Measurements from ENCODE around the gene GMNN.
"Not testable (repeated sequence)": the region's sequence is repeated elsewhere in the genome, so short reads cannot be mapped to it uniquely, and the experiment has no call there.

Gene GMNN

DNA sequence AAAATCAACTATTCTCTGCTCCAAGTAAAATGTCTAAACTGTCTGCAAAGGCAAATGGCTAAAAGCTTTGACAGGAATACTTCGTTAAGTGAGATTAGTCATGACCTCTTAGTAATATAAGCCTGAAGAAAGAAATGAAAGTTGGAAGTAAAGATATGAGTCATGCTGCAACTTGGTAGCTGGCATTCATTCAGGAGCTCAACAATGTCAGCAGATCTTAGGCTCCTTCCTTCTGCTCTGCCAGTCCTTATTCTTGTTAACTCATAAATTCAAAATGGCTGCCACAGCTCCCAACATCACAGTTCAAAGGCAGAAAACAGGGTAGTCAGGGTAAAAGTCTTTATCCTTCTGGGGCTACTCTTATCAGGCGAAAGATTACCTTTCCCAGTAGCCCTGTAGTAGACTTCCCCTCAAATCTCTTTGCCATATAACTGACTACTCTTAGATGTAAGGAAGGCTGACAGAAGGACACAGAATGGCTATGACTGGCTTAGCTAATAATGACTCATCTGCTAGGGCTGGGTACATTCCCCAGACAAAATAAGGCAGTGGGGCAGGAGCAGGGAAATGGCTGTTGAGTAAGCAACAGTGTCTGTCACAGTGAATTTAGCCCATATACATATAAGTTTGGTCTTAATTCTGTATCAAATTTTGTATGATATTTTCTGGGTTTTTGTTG is 31.3 kb upstream of the GMNN start:
- H3K27ac ChIP-seq = no peak overlapping the region
- H3K36me3 ChIP-seq (ENCODE audit: insufficient read depth, low read length) = no peaks in the 10 kb centered on the region
- no peak for TF ChIP-seq POLR2AphosphoS5 (IDR thresholded peaks at IDR 0.05; ENCODE audit: borderline replicate concordance, low read depth, low read length)
- DNase-seq (ENCODE audit: low read depth, low spot score) = no peak
- no peak overlapping the region for H3K9ac ChIP-seq (ENCODE audit: insufficient read length)
- H3K4me3 ChIP-seq = no peak overlapping the region
- no peaks in the 10 kb centered on the region for H3K9me3 ChIP-seq (ENCODE audit: low read depth, low read length)

DNA sequence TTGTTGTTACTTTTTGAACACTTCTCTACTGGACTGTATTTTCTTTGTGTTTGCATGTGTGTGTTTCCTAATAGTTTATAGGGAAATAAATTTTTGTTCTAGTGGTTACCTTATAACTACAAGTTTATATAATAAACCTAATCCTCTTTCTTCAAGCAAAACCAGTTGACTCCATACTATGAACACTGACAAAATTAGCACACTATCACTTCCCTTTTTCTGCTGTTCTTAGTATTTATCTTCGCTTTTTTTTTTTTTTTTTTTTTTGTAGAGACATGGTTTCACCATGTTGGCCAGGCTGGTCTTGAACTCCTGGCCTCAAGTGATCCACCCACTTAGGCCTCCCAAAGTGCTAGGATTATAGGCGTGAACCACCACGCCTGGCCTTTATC is 30.8 kb upstream of the GMNN start:
- Histone ChIP-seq H3K27ac (no peak overlapping the region), H3K9me3 (ENCODE audit: low read depth, low read length) (no peaks in the 10 kb centered on the region), H3K9ac (ENCODE audit: insufficient read length) (no peak overlapping the region), H3K36me3 (ENCODE audit: insufficient read depth, low read length) (no peaks in the 10 kb centered on the region), H3K4me3 (no peak overlapping the region)
- no peak for TF ChIP-seq POLR2AphosphoS5 (IDR thresholded peaks at IDR 0.05; ENCODE audit: borderline replicate concordance, low read depth, low read length)
- no peak for TF ChIP-seq EZH2 (IDR thresholded peaks at IDR 0.05)
- no peak for TF ChIP-seq FOXP2 (optimal IDR thresholded peaks at IDR 0.05; ENCODE audit: control extremely low read depth, extremely low read length, insufficient read depth)
- no peak for DNase-seq (ENCODE audit: low read depth, low spot score)

DNA sequence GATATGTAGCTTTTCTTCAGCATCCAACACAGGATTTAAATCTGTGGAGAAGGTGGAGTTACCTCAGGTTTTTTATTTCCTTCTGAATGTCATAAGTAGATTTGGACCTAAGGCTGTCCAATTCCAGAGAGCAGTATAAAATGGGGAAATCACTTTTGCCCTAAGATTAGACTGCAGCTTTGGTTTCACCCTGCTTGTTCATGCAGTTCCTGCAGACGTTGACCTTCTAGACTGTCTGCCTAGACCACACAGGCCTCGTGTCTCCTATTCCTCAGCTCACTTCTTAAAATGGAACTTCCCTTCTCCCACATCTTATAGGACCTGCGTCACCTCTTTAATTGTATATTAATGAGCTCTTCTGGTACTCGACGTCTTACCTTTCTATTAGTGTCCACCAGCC is 29.8 kb upstream of the GMNN start:
- Histone ChIP-seq H3K36me3 (ENCODE audit: insufficient read depth, low read length) (no peaks in the 10 kb centered on the region), H3K4me3 (no peak overlapping the region), H3K9ac (ENCODE audit: insufficient read length) (no peak overlapping the region), H3K9me3 (ENCODE audit: low read depth, low read length) (no peaks in the 10 kb centered on the region), H3K27ac (no peak overlapping the region)
- no peak for DNase-seq (ENCODE audit: low read depth, low spot score)
- TF ChIP-seq EZH2 (IDR thresholded peaks at IDR 0.05) = no peak
- no peak for TF ChIP-seq FOXP2 (optimal IDR thresholded peaks at IDR 0.05; ENCODE audit: control extremely low read depth, extremely low read length, insufficient read depth)

DNA sequence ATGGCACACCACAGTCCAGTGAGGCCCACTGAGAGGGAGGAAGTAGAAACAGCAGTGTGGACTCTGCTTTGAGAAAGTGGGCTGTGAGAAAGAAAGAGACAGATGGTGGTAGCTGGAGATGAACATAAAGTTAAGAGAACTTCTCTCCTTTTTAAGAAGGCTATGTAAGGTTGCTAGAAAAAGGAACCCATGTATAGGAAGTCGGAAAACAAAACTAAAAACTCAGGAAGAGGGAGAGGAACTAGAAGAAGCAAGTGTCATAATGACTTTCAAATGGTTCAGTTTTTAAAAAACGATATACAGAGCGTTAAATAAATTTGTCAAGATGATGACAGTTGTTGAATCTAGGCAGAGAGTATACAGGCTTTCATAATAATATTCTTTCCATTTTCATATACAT is 25.4 kb upstream of the GMNN start:
- no peak overlapping the region for H3K4me3 ChIP-seq
- H3K27ac ChIP-seq = no peak overlapping the region
- no peak overlapping the region for H3K9ac ChIP-seq (ENCODE audit: insufficient read length)
- no peaks in the 10 kb centered on the region for H3K36me3 ChIP-seq (ENCODE audit: insufficient read depth, low read length)
- H3K9me3 ChIP-seq (ENCODE audit: low read depth, low read length) = no peaks in the 10 kb centered on the region
- no peak for DNase-seq (ENCODE audit: low read depth, low spot score)
- no peak for TF ChIP-seq FOXP2 (optimal IDR thresholded peaks at IDR 0.05; ENCODE audit: control extremely low read depth, extremely low read length, insufficient read depth)
- TF ChIP-seq EZH2 (IDR thresholded peaks at IDR 0.05) = no peak
- TF ChIP-seq POLR2AphosphoS5 (IDR thresholded peaks at IDR 0.05; ENCODE audit: borderline replicate concordance, low read depth, low read length) = no peak

DNA sequence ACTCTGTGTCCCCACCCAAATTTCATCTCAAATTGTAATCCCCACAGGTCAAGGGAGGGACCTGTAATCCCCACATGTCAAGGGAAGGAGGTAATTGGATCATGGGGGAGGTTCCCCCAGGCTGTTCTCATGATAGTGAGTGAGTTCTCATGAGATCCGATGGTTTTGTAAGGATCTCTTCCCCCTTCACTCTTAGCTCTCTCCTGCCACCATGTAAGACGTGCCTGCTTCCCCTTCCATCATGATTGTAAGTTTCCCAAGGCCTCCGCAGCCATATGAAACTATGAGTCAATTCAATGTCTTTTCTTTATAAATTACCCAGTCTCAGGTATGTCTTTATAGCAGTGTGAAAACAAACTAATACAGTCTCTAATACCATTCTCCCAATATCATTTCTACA is 23.9 kb upstream of the GMNN start:
- not testable (repeated sequence) for H3K9me3 ChIP-seq (ENCODE audit: low read depth, low read length); H3K36me3 ChIP-seq (ENCODE audit: insufficient read depth, low read length); H3K4me3 ChIP-seq; DNase-seq (ENCODE audit: low read depth, low spot score); H3K9ac ChIP-seq (ENCODE audit: insufficient read length); H3K27ac ChIP-seq

DNA sequence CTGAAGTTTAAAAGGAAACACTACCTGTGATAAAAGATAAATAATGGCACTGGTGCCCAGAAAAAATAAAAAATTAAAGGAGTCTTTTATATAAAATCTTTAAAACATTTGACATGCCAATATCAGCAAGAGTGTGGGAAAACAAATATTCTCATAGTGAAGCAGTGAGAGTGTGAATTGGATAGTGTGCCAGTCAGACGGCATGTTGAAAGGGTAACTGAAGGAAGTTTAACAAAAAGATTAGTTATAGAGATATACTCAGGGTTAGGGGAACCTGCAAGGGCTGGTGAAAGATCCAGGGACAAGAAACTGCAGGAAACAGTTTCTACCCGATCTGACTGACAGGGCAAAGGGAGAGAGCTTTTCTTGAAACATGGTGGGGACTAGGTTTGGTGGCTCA is 22.2 kb upstream of the GMNN start:
- H3K9me3 ChIP-seq (ENCODE audit: low read depth, low read length) = no peaks in the 10 kb centered on the region
- TF ChIP-seq POLR2AphosphoS5 (IDR thresholded peaks at IDR 0.05; ENCODE audit: borderline replicate concordance, low read depth, low read length) (no peak), FOXP2 (optimal IDR thresholded peaks at IDR 0.05; ENCODE audit: control extremely low read depth, extremely low read length, insufficient read depth) (no peak), EZH2 (IDR thresholded peaks at IDR 0.05) (no peak)
- DNase-seq (ENCODE audit: low read depth, low spot score) = no peak
- H3K4me3 ChIP-seq = no peak overlapping the region
- H3K9ac ChIP-seq (ENCODE audit: insufficient read length) = no peak overlapping the region
- H3K36me3 ChIP-seq (ENCODE audit: insufficient read depth, low read length) = no peaks in the 10 kb centered on the region
- H3K27ac ChIP-seq = no peak overlapping the region

DNA sequence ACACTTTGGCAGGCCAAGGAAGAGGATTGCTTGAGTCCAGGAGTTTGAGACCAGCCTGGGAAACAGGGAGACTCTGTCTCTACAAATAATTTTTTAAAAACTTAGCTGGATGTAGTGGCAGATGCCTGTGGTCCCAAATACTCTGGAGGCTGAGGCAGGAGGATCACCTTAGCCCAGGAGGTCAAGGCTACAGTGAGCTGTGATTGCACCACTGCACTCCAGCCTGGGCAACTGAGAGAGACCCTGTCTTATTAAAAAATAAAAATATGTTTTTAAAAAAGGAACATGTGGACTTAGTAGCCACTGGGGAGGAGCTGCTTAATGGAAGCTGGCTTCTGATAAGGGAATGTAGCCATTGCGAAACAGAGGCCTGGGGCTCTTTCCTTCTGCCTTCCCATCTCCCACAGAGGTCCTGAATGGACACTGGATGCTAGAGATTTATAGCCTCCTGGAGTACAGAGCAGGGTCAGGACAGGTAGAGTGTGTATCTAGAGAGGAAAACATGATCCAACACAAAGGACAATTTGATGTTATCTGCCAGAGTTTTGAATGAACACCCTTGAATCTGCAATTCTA is 21.7 kb upstream of the GMNN start:
- no peaks in the 10 kb centered on the region for H3K36me3 ChIP-seq (ENCODE audit: insufficient read depth, low read length)
- TF ChIP-seq FOXP2 (optimal IDR thresholded peaks at IDR 0.05; ENCODE audit: control extremely low read depth, extremely low read length, insufficient read depth) (no peak), EZH2 (IDR thresholded peaks at IDR 0.05) (no peak), POLR2AphosphoS5 (IDR thresholded peaks at IDR 0.05; ENCODE audit: borderline replicate concordance, low read depth, low read length) (no peak)
- no peak overlapping the region for H3K27ac ChIP-seq
- DNase-seq (ENCODE audit: low read depth, low spot score) = no peak
- no peaks in the 10 kb centered on the region for H3K9me3 ChIP-seq (ENCODE audit: low read depth, low read length)
- no peak overlapping the region for H3K9ac ChIP-seq (ENCODE audit: insufficient read length)
- no peak overlapping the region for H3K4me3 ChIP-seq

DNA sequence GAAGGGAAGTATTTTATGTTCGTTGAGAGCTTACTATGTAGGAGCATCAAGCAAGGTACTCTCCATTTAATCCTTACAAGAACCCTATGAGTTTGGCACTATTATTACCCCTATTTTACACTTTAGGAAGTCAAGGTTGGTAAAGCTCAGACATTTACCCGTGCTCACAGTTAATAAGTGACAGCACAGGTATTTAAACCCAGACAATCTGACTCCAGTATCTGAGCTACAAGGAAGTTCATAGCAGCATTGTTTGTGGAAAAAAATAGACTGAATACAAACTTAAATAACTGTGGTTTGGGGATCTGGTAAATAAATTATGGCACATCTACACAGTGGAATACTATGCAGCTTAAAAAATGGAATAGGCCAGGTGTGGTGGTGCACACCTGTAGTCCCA is 21.2 kb upstream of the GMNN start:
- Histone ChIP-seq H3K27ac (no peak overlapping the region), H3K36me3 (ENCODE audit: insufficient read depth, low read length) (no peaks in the 10 kb centered on the region), H3K9me3 (ENCODE audit: low read depth, low read length) (no peaks in the 10 kb centered on the region), H3K9ac (ENCODE audit: insufficient read length) (no peak overlapping the region), H3K4me3 (no peak overlapping the region)
- TF ChIP-seq EZH2 (IDR thresholded peaks at IDR 0.05) (no peak), FOXP2 (optimal IDR thresholded peaks at IDR 0.05; ENCODE audit: control extremely low read depth, extremely low read length, insufficient read depth) (no peak), POLR2AphosphoS5 (IDR thresholded peaks at IDR 0.05; ENCODE audit: borderline replicate concordance, low read depth, low read length) (no peak)
- DNase-seq (ENCODE audit: low read depth, low spot score) = no peak

DNA sequence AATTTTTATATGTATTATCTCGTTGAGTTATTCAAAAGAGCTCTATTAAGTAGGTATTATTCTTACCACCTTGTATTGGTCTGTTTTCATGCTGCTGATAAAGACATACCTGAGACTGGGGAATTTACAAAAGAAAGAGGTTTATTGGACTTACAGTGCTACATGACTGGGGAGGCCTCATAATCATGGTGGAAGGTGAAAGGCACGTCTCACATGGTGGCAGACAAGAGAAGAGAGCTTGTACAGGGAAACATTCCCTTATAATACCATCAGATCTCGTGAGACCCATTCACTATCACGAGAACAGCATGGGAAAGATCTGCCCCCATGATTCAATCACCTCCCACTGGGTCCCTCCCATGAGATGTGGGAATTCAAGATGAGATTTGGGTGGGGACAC is 20.4 kb upstream of the GMNN start:
- H3K9me3 ChIP-seq (ENCODE audit: low read depth, low read length); H3K4me3 ChIP-seq; H3K27ac ChIP-seq; DNase-seq (ENCODE audit: low read depth, low spot score); H3K36me3 ChIP-seq (ENCODE audit: insufficient read depth, low read length); H3K9ac ChIP-seq (ENCODE audit: insufficient read length): not testable (repeated sequence)

Data from SK-N-MC (cell line).